ENCODE measurements around the gene PDIA3. TPM values are rescaled to one million over a fixed set of nuclear protein-coding genes. Genes with fewer than 3 reads are reported as not detected.
"Not testable (repeated sequence)": the region's sequence is repeated elsewhere in the genome, so short reads cannot be mapped to it uniquely, and the experiment has no call there.

PDIA3 gene
- total and polyA plus RNA-seq, 2 of the 13 experiments (the other 11 are each of a cell fraction or from before 2014, with no cell fraction given): 238 to 433 TPM

- TF ChIP-seq ZHX1 (CRISPR knock-in tag; IDR thresholded peaks at IDR 0.05; ENCODE audit: low read depth) (peak; percentile 76), HBP1 (CRISPR knock-in tag; IDR thresholded peaks at IDR 0.05; ENCODE audit: low read depth) (peak; percentile 32; the same call in 1 of the 2 replicates), NKX3-1 (CRISPR knock-in tag; IDR thresholded peaks at IDR 0.05) (peak; percentile 20), IKZF5 (CRISPR knock-in tag; IDR thresholded peaks at IDR 0.05) (peak; percentile 46; the same call in 1 of the 2 replicates), ZSCAN21 (CRISPR knock-in tag; IDR thresholded peaks at IDR 0.05; ENCODE audit: borderline replicate concordance) (peak; percentile 93; the same call in 1 of the 2 replicates), CREB1 (IDR thresholded peaks at IDR 0.05) (peak; percentile 52; the same call in 1 of the 2 replicates), HDAC1 (CRISPR knock-in tag; IDR thresholded peaks at IDR 0.05) (peak; percentile 80), ZBTB39 (CRISPR knock-in tag; IDR thresholded peaks at IDR 0.05) (peak; percentile 62; the same call in 1 of the 2 replicates), BRF2 (CRISPR knock-in tag; IDR thresholded peaks at IDR 0.05) (peak; percentile 55; the same call in 1 of the 2 replicates), SMAD1 (CRISPR knock-in tag; IDR thresholded peaks at IDR 0.05; ENCODE audit: borderline replicate concordance, low read depth) (peak; percentile 64; the same call in 1 of the 2 replicates), ZNF772 (CRISPR knock-in tag; IDR thresholded peaks at IDR 0.05) (peak; percentile 53; the same call in 1 of the 2 replicates), ZNF589 (CRISPR knock-in tag; conservative IDR thresholded peaks at IDR 0.05) (peak; percentile 85; the same call in 1 of the 2 replicates), ZBTB38 (CRISPR knock-in tag; IDR thresholded peaks at IDR 0.05) (peak; percentile 86), TFDP2 (CRISPR knock-in tag; IDR thresholded peaks at IDR 0.05) (peak; percentile 70), PAX8 (CRISPR knock-in tag; IDR thresholded peaks at IDR 0.05; ENCODE audit: borderline replicate concordance) (0 out of 2 replicates have a peak, but pooled peaks have one; percentile 73), SAP130 (CRISPR knock-in tag; IDR thresholded peaks at IDR 0.05; ENCODE audit: low read depth) (peak; percentile 85), HOXA3 (CRISPR knock-in tag; IDR thresholded peaks at IDR 0.05) (peak; percentile 70), DR1 (CRISPR knock-in tag; IDR thresholded peaks at IDR 0.05) (peak; percentile 96)
- TF ChIP-seq CREB1 (CRISPR knock-in tag; IDR thresholded peaks at IDR 0.05): not testable (repeated sequence)
Measured at GRCh38 chr15:43746245-43746902, at the start of gene PDIA3 (continued).

Data from HepG2 (cell line).